ENCODE data around the gene COP1.

Gene COP1

GRCh38 chr1:176199707-176200106 is 7.4 kb downstream of the COP1 start:
- no peak for DNase-seq (ENCODE audit: low spot score)

DNA sequence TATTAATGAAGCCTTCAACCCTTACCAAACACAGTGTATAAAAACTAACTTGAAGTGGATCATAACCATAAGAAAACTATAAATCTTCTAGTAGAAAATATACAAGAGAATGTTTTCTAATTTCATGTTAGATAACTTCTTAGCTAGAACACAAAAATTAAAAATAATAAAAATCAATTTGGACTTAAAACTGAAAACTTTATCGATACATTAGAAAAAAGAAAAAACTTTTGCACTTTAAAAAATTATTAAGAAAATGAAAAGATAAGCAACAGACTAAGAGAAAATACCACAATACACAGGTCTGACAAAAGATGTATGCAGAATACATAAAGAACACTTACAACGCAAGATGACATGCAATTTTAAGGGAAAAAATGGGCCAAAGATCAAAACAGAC is 8.7 kb downstream of the COP1 start:
- DNase-seq (ENCODE audit: low spot score) = no peak

DNA sequence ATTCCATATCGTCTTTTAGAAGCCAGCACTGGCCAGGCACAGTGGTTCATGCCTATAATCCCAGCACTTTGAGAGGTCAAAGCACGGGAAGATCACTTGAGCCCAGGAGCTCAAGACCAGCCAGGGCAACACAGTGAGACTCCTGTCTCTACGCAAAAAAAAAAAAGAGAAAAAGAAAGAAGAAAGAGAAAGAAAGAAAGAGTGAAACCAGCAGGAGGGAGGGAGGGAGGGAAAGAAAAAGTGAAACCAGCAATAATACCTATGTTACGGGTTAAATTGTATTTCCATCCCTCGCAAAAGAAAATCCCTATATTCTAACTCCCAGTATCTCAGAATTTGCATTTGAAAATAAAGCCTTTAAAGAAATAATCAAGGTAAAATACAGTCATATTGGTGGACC is 10.4 kb downstream of the COP1 start:
- DNase-seq (ENCODE audit: low spot score) = no peak

- DNase-seq (ENCODE audit: low spot score) = no peak
Observed at GRCh38 chr1:176195547-176195946, 11.5 kb downstream of the COP1 start.

DNA sequence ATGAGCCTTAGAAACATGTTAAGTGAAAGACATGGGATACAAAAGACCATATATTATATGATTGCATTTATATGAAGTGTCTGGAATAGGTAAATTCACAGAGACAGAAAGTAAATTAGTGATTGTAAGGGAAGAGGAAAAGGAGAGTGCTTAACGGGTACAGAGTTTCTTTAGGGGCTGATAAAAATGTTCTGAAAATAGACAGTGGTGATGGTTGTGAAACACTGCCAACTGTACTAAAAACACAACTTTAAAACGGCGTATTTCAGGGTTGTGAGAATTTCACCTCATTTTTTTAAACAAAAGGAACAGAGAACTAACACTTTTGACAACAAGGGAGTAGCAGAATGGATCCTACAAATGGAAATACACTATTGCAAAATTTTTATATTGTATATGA is 13.4 kb downstream of the COP1 start:
- DNase-seq (ENCODE audit: low spot score) = no peak

DNA sequence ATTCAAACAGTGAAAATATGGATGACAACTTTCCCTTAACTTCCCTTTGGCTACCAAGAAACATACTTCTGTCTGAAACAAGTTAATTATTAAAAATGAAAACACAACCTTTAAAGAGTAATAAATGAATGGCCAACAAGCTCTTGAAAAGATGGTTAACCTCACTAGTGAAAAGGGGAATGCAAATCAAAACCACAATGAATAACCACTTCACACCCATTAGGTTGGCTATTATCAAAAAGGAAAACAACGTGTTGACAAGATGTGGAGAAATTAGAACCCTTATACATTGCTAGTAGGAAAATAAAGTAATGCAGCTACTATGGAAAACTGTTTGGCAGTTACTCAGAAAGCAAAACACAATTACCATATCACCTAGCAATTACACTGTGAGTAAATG is 14.1 kb downstream of the COP1 start:
- DNase-seq (ENCODE audit: low spot score) = peak; percentile 53

DNA sequence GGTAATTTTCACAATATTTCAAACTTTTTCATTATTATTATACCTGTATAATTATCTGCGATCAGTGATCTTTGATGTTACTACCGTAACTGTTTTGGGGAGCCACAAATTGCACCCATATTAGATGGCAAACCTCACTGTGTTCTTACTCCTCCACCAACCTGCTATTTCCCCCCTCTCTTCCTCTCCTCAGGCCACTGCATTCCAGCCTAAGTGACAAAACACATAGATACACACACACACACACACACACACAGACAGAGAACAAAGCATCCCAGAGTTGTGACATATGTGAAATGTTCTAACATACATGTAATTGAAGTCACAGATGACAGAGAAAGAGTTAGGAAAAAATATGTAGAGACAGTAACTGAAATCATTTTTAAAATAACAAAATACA is 18.5 kb downstream of the COP1 start:
- DNase-seq (ENCODE audit: low spot score) = no peak

DNA sequence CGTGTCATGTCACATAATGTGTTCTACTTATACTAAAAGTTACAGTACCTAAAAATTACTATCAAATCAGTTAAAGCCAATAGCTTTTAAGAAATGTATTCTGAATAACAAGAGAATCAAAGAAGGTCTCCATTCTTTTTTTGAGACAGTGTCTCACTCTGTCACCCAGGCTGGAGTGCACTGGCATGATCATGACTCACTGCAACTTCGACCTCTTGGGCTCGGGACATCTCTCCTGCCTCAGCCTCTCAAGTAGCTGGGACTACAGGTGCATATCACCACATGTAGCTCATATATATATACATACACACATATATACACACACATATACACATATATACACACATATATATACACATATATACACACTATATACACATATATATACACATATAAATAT is 20.1 kb downstream of the COP1 start:
- DNase-seq (ENCODE audit: low spot score) = no peak

GRCh38 chr1:176183618-176184017 is 23.5 kb downstream of the COP1 start:
- no peak for DNase-seq (ENCODE audit: low spot score)

DNA sequence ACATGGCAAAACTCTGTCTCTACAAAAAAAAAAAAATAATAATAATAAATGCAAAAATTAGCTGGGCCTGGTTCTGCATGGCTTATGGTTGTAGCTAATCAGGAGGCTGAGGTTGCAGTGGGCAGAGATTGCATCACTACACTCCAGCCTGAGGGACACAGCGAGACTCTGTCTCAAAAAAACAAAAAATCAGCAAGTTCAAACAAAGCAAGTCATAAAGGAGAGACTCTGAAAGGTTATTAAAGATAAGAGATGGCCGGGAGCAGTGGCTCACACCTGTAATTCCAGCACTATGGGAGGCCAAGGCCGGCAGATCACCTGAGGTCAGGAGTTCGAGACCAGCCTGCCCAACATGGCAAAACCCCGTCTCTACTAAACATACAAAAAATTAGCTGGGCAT is 28.8 kb downstream of the COP1 start:
- DNase-seq (ENCODE audit: low spot score) = no peak

DNA sequence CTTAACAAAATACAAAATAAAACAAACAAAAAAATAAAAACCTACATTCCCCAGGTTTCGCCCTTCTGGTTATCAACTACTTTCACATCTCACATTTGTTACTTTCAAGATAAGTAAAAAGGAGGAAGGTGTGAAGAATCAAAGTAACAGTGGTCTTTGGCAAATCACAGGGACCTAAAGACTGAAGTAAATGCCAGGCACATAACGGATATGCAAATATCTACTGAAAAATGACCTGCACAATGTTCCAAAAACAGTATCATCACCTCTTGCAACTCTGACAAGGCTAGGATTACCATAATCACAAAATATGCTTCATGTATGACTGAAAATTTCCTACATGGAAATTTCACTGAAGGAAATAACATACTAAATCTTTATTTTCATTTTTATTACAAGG is 29.3 kb downstream of the COP1 start:
- DNase-seq (ENCODE audit: low spot score) = no peak

DNA sequence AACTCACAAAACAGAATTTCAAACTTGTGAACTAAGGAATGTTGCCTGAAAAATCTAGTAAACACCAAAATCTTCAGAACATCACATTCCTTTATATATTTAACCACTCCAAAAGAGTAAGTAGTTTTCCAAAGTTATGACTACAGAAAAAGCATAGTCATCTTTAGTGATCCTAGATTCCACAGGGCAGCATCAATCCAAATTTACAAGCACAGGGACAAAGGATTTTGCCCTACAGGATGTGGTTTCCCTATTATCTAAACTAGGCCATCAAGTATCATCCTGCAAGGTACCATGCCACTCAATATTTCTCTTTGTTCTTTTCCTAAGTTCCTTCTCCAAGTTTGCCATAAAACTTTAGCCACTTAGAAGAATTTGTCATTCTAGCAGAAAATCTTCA is 33.0 kb downstream of the COP1 start:
- DNase-seq (ENCODE audit: low spot score) = peak; percentile 1

- no peak for DNase-seq (ENCODE audit: low spot score)
Observed at GRCh38 chr1:176172215-176172614, 34.9 kb downstream of the COP1 start.

GRCh38 chr1:176167210-176167609 is 39.9 kb downstream of the COP1 start:
- DNase-seq (ENCODE audit: low spot score) = no peak

DNA sequence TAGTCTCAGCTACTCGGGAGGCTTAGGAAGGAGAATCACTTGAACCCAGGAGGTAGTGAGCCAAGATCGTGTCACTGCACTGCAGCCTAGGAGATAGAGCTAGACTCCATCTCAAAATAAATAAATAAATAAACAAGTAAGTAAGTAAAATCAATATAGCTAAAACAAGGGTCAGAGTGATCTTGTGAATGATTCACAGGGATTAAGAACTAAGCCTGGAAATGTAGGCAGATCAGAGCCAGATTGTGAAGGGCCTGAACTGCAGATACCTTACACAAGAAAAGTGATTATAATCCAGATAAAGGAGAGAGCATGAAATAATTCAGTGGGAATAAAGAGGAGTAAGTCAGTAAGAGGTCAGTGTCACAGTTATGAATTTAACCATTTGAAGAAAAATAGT is 41.5 kb downstream of the COP1 start:
- no peak for DNase-seq (ENCODE audit: low spot score)

- no peak for DNase-seq (ENCODE audit: low spot score)
Observed at GRCh38 chr1:176164014-176164678, 42.9 kb downstream of the COP1 start.

DNA sequence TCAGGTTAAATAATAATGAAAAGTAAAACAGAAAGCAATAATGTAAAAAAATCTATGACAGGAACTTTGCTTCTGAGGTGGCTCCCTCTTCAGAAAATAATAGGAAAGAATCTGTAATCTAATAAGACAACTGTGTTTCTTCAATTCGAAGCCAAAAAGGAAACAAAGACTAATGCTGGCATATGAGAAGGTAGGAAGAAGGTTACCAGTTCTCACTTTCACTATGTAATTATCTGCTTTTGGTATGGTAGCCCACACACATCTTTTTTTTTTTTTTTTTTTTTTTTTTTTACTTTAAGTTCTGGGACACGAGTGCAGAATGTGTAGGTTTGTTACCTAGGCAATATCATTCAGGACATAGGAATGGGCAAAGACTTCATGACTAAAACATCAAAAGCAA is 47.1 kb downstream of the COP1 start:
- DNase-seq (ENCODE audit: low spot score) = no peak

- peak; percentile 18 for DNase-seq (ENCODE audit: low spot score)
Observed at GRCh38 chr1:176157995-176158394, 49.1 kb downstream of the COP1 start.

DNA sequence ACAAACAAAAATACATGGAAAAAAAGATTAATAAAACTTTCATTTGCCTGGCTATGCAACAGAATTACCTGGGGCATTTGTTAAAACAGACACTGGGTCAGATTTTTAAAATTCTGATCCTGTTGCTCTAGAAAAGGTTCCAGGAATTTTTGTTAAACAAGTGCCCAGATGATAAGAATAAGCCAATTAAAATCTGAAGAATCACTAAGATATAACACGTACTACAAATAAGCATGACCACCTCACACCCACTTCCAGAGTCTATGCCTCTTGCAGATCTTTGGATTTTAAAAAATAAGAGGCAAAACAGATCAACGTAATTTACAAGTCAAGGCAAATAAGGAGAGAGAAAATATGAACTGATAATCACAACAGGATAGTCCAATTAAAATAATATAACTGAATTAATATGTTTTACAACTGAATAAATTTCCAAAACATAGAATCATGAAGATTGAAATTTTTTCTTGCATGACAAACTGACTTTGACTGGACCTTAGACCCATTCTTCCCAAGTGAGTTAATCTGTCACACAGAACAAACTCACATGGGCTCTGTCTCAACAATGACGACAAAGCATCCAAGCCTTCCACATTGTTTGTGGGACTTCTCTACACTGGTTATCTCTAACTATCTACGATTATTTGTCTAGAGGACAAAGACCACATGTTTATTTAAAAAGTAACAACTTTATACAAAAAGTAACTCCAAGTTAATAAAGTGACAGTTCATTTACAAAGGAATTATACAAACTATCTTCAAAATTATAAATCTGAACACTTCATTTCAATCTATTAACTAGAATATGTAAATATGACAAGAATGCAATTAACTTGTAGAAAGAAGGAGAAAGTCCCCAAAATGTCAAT is 56.9 kb downstream of the COP1 start:
- DNase-seq (ENCODE audit: low spot score) = no peak

DNA sequence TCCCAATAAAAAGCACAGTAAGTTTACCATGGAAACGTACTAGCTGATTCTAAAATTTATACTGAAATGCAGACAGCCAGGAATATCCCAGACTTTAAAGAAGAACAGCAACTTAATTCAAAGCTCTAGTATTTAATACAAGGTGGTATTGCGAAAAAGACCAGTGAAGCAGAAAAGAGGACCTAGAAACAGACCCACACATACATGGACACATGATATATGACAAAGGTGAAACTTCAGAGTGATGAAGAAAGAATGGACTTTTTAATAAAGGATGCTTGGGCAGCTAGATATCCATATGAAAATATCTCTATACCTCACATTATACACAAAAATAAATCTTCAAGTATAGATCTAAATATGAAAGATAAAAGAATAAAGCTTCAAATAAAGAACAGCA is 62.6 kb downstream of the COP1 start:
- DNase-seq (ENCODE audit: low spot score) = no peak

DNA sequence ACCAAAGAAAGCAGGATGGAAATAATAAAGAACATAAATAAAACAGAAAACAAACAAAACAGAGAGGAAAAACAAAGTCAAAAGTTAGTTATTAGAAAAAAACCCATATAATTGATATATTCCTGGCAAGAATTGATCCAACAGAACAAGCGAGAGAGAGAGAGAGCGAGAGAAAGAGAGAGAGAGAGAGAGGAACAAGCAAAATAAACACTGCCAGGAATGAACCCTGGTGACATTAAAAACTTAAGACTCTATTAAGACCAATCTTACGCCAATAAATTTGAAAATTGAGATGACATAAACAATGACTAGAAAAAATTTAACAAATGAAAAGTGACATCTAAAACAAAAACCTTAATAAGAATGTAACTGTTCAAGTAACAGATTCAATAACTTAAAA is 64.1 kb downstream of the COP1 start:
- DNase-seq (ENCODE audit: low spot score) = no peak

DNA sequence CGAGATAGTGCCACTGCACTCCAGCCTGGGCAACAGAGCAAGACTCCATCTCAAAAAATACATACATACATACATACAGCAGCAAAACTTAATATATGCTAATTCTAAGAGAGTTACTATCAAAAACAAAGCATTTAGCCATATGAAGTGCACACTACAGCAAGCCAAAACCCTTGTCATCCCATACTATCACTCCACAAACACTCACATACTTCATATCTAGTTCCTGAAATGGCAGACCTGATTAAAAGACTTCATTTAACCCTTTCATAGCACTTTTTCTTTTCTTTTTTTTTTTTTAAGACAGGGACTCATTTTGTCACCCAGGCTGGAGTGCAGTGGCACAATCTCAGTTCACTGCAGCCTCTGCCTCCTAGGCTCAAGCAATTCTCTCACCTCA is 65.6 kb downstream of the COP1 start:
- DNase-seq (ENCODE audit: low spot score) = no peak

DNA sequence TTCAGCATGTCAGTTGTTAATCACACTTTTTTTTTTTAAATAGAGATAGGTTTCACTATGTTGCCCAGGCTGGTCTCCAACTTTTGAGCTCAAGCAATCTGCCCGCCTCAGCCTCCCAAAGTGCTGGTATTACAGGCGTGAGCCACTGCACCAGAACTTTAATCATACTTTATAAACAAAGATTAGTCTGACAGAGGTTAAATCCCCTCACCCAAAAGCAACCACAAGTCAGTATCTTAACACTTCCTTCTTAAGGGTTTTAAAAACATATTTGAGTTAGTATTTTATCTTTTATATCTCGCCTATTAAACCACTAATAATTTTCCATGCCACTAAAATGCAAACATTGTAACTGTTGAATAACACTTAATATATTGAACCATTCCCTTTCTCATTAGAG is 70.2 kb downstream of the COP1 start:
- no peak for DNase-seq (ENCODE audit: low spot score)

DNA sequence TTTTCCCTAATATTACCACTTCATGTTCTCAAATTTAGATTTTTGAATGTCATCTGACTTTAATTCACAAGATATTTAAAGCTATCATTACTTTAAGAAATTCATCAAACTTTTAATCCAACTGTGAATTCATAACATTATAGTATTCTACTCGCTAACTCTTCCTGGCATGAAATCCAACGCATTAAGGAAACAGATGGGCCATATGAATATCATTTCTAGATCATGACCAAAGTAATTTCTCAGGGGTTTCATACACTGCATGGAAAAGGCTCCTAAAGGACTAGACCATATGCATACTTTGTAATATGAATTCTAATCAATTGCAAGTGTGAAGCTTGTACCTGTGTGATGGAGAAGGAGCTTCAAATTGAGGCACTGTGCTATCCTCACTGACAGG is 72.4 kb downstream of the COP1 start:
- no peak for DNase-seq (ENCODE audit: low spot score)
